H1 (cell line): ENCODE data around the gene OPN1MW3. TPM values are rescaled to one million over a fixed set of nuclear protein-coding genes. Genes with fewer than 3 reads are reported as not detected.

Source experiments
- CTCF ChIA-PET: fragments of 300-600 bp; sonication (Branson Sonifier 250); formaldehyde crosslinking; loops from one replicate; lab custom pipeline; 2021; ENCODE audit not compliant: partially characterized antibody; lab: Charles Lee
- POLR2A ChIA-PET: fragments of 300-600 bp; sonication (Branson Sonifier 250); formaldehyde crosslinking; loops from one replicate; lab custom pipeline; 2021; ENCODE audit warnings: inconsistent platforms; ENCODE audit not compliant: partially characterized antibody; lab: Charles Lee
- DNase-seq, 2 experiments: peaks; one replicate each; pipeline versions ENCODE4 v3.0.0 to v3.0.0-alpha.2; 2010 to 2022; ENCODE audit warnings: low spot score in 2 of 2, low read depth in 1 of 2, mixed read lengths in 1 of 2
- FAIRE-seq: peaks from 2 replicates; lab custom pipeline; 2011; peaks lifted over from hg19 to GRCh38; lab: Jason Lieb, UNC
- H2AFZ ChIP-seq: 2 replicates; pipeline ENCODE4 v1.8.1; 2012; ENCODE audit warnings: low read length, inconsistent platforms
- H2AK5ac ChIP-seq: 2 replicates; pipeline ENCODE4 v1.6.1; 2013; ENCODE audit warnings: low read depth, low read length
- H2BK120ac ChIP-seq: replicated peaks from 2 replicates; pipeline ENCODE3; 2013; ENCODE audit warnings: low read depth, low read length, inconsistent platforms
- H2BK12ac ChIP-seq: 2 replicates; pipeline ENCODE4 v1.6.1; 2013; ENCODE audit warnings: low read depth, low read length
- H2BK15ac ChIP-seq: 2 replicates; pipeline ENCODE4 v1.6.1; 2013; ENCODE audit warnings: low read length
- H2BK20ac ChIP-seq: 2 replicates; pipeline ENCODE4 v1.6.1; 2013; ENCODE audit warnings: low read length
- H2BK5ac ChIP-seq: 2 replicates; pipeline ENCODE4 v1.6.1; 2013; ENCODE audit warnings: low read depth, low read length
- H3K14ac ChIP-seq: 2 replicates; pipeline ENCODE4 v1.6.1; 2013; ENCODE audit warnings: inconsistent platforms; ENCODE audit not compliant: insufficient read length
- H3K18ac ChIP-seq: 2 replicates; pipeline ENCODE4 v1.6.1; 2013; ENCODE audit warnings: low read length; ENCODE audit errors: extremely low read depth
- H3K23ac ChIP-seq: 2 replicates; pipeline ENCODE4 v1.6.1; 2013; ENCODE audit warnings: inconsistent platforms; ENCODE audit not compliant: insufficient read length
- H3K23me2 ChIP-seq: 2 replicates; pipeline ENCODE4 v1.6.1; 2013; ENCODE audit warnings: low read depth, low read length
- H3K27ac ChIP-seq: 2 replicates; pipeline ENCODE4 v1.6.1; 2011; ENCODE audit warnings: low read depth, low read length, inconsistent platforms
- H3K27me3 ChIP-seq, 4 experiments: replicated peaks in 1 of 4; 1 replicate in 1 of 4; 2 replicates in 3 of 4; pipeline versions ENCODE4 v1.6.1 to v1.8.1; 2011 to 2013; ENCODE audit warnings: low read length in 3 of 4, mild to moderate bottlenecking in 3 of 4, inconsistent platforms in 2 of 4, mixed read lengths in 2 of 4, moderate library complexity in 1 of 4; ENCODE audit not compliant: control insufficient read depth in 3 of 4, insufficient read depth in 3 of 4; ENCODE audit errors: extremely low read depth in 1 of 4
- H3K36me3 ChIP-seq, 4 experiments: 2 replicates each; pipeline versions ENCODE4 v1.6.1 to v1.8.1; 2011 to 2013; ENCODE audit warnings: mild to moderate bottlenecking in 4 of 4, low read length in 3 of 4, moderate library complexity in 2 of 4, control low read depth in 1 of 4, inconsistent platforms in 1 of 4; ENCODE audit not compliant: insufficient read depth in 4 of 4, control insufficient read depth in 2 of 4
- H3K4ac ChIP-seq: replicated peaks from 2 replicates; pipeline ENCODE3; 2013; ENCODE audit warnings: low read length, low read depth, mixed read lengths, inconsistent platforms; ENCODE audit not compliant: insufficient read length
- H3K4me1 ChIP-seq, 4 experiments: replicated peaks in 1 of 4; 1 replicate in 1 of 4; 2 replicates in 3 of 4; pipeline versions ENCODE4 v1.6.1 to v1.8.1; 2011 to 2013; ENCODE audit warnings: low read length in 3 of 4, inconsistent platforms in 2 of 4, mixed read lengths in 1 of 4; ENCODE audit not compliant: insufficient read depth in 4 of 4, control insufficient read depth in 3 of 4
- H3K4me2 ChIP-seq, 2 experiments: 2 replicates each; pipeline versions ENCODE4 v1.6.1 to v1.8.1; 2011 to 2013; ENCODE audit warnings: low read depth in 2 of 2, low read length in 2 of 2, control low read depth in 1 of 2, inconsistent platforms in 1 of 2, mild to moderate bottlenecking in 1 of 2; ENCODE audit not compliant: insufficient read depth in 1 of 2
- H3K4me3 ChIP-seq, 4 experiments: fragments of 200-600, 300-600 bp in 1 of 4; sonication (generic), shearing (Covaris generic), sonication (Bioruptor Twin) in 1 of 4; 2 replicates each; pipeline versions ENCODE4 v1.5.1 to v1.8.1; 2011 to 2016; ENCODE audit warnings: low read length in 4 of 4, low read depth in 3 of 4, control low read depth in 2 of 4, inconsistent platforms in 2 of 4, mild to moderate bottlenecking in 2 of 4, mixed read lengths in 1 of 4, moderate library complexity in 1 of 4; ENCODE audit not compliant: insufficient read depth in 2 of 4; ENCODE audit errors: extremely low read depth in 1 of 4
- H3K56ac ChIP-seq: replicated peaks from 2 replicates; pipeline ENCODE3; 2013; ENCODE audit warnings: low read depth, mild to moderate bottlenecking, mixed read lengths, low read length, inconsistent platforms; ENCODE audit not compliant: insufficient read length
- H3K79me1 ChIP-seq: 2 replicates; pipeline ENCODE4 v1.6.1; 2013; ENCODE audit warnings: low read depth, low read length, control low read depth
- H3K79me2 ChIP-seq, 2 experiments: 2 replicates each; pipeline versions ENCODE4 v1.6.1 to v1.8.1; 2012 to 2013; ENCODE audit warnings: low read length in 2 of 2, mild to moderate bottlenecking in 2 of 2, inconsistent platforms in 1 of 2; ENCODE audit not compliant: insufficient read depth in 2 of 2, control insufficient read depth in 1 of 2
- H3K9ac ChIP-seq, 4 experiments: replicated peaks in 1 of 4; 1 replicate in 1 of 4; 2 replicates in 3 of 4; pipeline versions ENCODE4 v1.6.1 to v1.8.1; 2011 to 2013; ENCODE audit warnings: low read depth in 3 of 4, low read length in 3 of 4, control low read depth in 2 of 4, mild to moderate bottlenecking in 2 of 4, moderate library complexity in 2 of 4, inconsistent platforms in 1 of 4; ENCODE audit errors: extremely low read depth in 1 of 4
- H3K9me3 ChIP-seq, 2 experiments: 2 replicates each; pipeline versions ENCODE4 v1.6.1 to v1.8.1; 2012 to 2013; ENCODE audit warnings: mild to moderate bottlenecking in 2 of 2, moderate library complexity in 2 of 2, control low read depth in 1 of 2, inconsistent platforms in 1 of 2, low read depth in 1 of 2, low read length in 1 of 2, mixed read lengths in 1 of 2; ENCODE audit not compliant: insufficient read depth in 2 of 2
- H4K20me1 ChIP-seq, 2 experiments: replicated peaks in 1 of 2; 2 replicates each; pipeline versions ENCODE3 to v1.8.1; 2011 to 2013; ENCODE audit warnings: inconsistent platforms in 2 of 2, low read length in 2 of 2, mild to moderate bottlenecking in 1 of 2; ENCODE audit not compliant: insufficient read depth in 2 of 2, control insufficient read depth in 1 of 2
- H4K5ac ChIP-seq: 2 replicates; pipeline ENCODE4 v1.6.1; 2013; ENCODE audit warnings: low read length, low read depth, mixed read lengths, inconsistent platforms; ENCODE audit not compliant: insufficient read length
- H4K8ac ChIP-seq: 2 replicates; pipeline ENCODE4 v1.8.0; 2013; ENCODE audit warnings: mild to moderate bottlenecking, moderate library complexity, low read length, inconsistent platforms; ENCODE audit not compliant: insufficient read depth; ENCODE audit errors: extremely low read depth
- H4K91ac ChIP-seq: replicated peaks from 2 replicates; pipeline ENCODE3; 2013; ENCODE audit warnings: low read length, mixed read lengths, inconsistent platforms; ENCODE audit not compliant: insufficient read length
- ATF3 ChIP-seq: IDR thresholded peaks from 2 replicates; pipeline ENCODE4 v1.6.1; 2011; ENCODE audit warnings: low read depth, mild to moderate bottlenecking, low read length; ENCODE audit not compliant: insufficient read depth
- BCL11A ChIP-seq, 2 experiments: IDR thresholded peaks; one replicate each; pipeline ENCODE4 v1.6.1; 2011; ENCODE audit warnings: low read depth in 2 of 2, low read length in 2 of 2, mild to moderate bottlenecking in 2 of 2
- BRCA1 ChIP-seq: IDR thresholded peaks from 2 replicates; pipeline ENCODE4 v1.6.1; 2012; ENCODE audit warnings: low read depth, low read length, improper control_type of control experiment
- CBX8 ChIP-seq: fragments of 300-800, 300-1000 bp; sonication (generic); IDR thresholded peaks from 2 replicates; pipeline ENCODE4 v1.7.1; 2016; ENCODE audit warnings: low read depth, low read length, borderline replicate concordance
- CEBPB ChIP-seq: IDR thresholded peaks from 2 replicates; pipeline ENCODE4 v1.6.1; 2012; ENCODE audit warnings: low read depth, low read length
- CHD2 ChIP-seq: IDR thresholded peaks from 2 replicates; pipeline ENCODE4 v1.6.1; 2012; ENCODE audit warnings: low read length, improper control_type of control experiment
- GABPA ChIP-seq: IDR thresholded peaks from 2 replicates; pipeline ENCODE4 v1.6.1; 2011; ENCODE audit warnings: mild to moderate bottlenecking, low read length, moderate library complexity, borderline replicate concordance; ENCODE audit not compliant: insufficient read depth
- JUND ChIP-seq: IDR thresholded peaks from 2 replicates; pipeline ENCODE4 v1.6.1; 2011; ENCODE audit warnings: mild to moderate bottlenecking, improper control_type of control experiment, low read length
- NANOG ChIP-seq: IDR thresholded peaks from 2 replicates; pipeline ENCODE4 v1.6.1; 2011; ENCODE audit warnings: low read length, low read depth, mild to moderate bottlenecking, inconsistent platforms; ENCODE audit not compliant: insufficient read depth, poor library complexity, severe bottlenecking
- NRF1 ChIP-seq: IDR thresholded peaks from 2 replicates; pipeline ENCODE4 v1.6.1; 2011; ENCODE audit warnings: mild to moderate bottlenecking, low read depth, low read length, improper control_type of control experiment
- SIN3A ChIP-seq, 2 experiments: IDR thresholded peaks in 1 of 2; conservative IDR thresholded peaks in 1 of 2; 2 replicates each; pipeline ENCODE4 v1.6.1; 2011 to 2012; ENCODE audit warnings: low read length in 2 of 2, improper control_type of control experiment in 1 of 2, low read depth in 1 of 2, mild to moderate bottlenecking in 1 of 2
- SIRT6 ChIP-seq: IDR thresholded peaks from one replicate; pipeline ENCODE4 v1.7.1; 2012; ENCODE audit warnings: low read length, inconsistent platforms
- SIX5 ChIP-seq: IDR thresholded peaks from 2 replicates; pipeline ENCODE4 v1.6.1; 2011; ENCODE audit warnings: mild to moderate bottlenecking, low read depth, low read length
- TCF12 ChIP-seq: IDR thresholded peaks from 2 replicates; pipeline ENCODE4 v1.6.1; 2011; ENCODE audit warnings: low read depth, mild to moderate bottlenecking, low read length
- WGBS, 2 experiments: shearing (Covaris generic) in 1 of 2; methylation state at CpG; one replicate each; pipeline versions ENCODE4 v1.1.6 to v1.1.7; 2013 to 2015; ENCODE audit warnings: low lambda C conversion rate in 2 of 2, mixed read lengths in 2 of 2, inconsistent platforms in 1 of 2, low coverage in 1 of 2, missing lambda C conversion rate in 1 of 2; ENCODE audit not compliant: insufficient replicate concordance in 2 of 2, insufficient coverage in 1 of 2, insufficient read length in 1 of 2; ENCODE audit errors: extremely low coverage in 1 of 2, missing lambda C conversion rate in 1 of 2; 5-methylcytosine and 5-hydroxymethylcytosine counted together
- polyA plus RNA-seq, 7 experiments: library from polyadenylated mRNA; depleted of rRNA in 3 of 7; stranded (reverse) in 5 of 7; unstranded in 2 of 7; fragments of >200 nt in 5 of 7; fragments of 200-250 nt in 2 of 7; gene quantifications; 1 replicate in 5 of 7; 2 replicates in 1 of 7; 4 replicates in 1 of 7; pipeline versions ENCODE4 v1.2.1 to v1.2.3, GENCODE V29; 2011 to 2013; ENCODE audit warnings: missing spikeins in 2 of 7, mixed read lengths in 2 of 7
- total RNA-seq: library from RNA; stranded (reverse); fragmentation: NEBNext Ultra II Directional; extraction: Animal tissue kit (Norgen Biotek cat#: 25700); gene quantifications from 2 replicates; pipeline ENCODE4 v1.2.1, GENCODE V29; 2021

OPN1MW3 gene
- total and polyA plus RNA-seq, 2 of the 8 experiments (the other 6 are each of a cell fraction or from before 2014, with no cell fraction given), result not detected

GRCh38 chrX:154305541-154306205, 48.3 kb downstream of the OPN1MW3 start:
- H3K14ac ChIP-seq, result no peak overlapping the region
- H2BK5ac ChIP-seq, result no peak overlapping the region
- H3K79me2 ChIP-seq, result no peaks in the 10 kb centered on the region
- ChIA-PET POLR2A (no interaction called here), CTCF (interaction anchor here (0.6 to 0.8 kb wide), 2 partner anchors 10 to 12 kb away, joined by 3 read pairs; no protein-coding TSS in a partner anchor)
- no peak overlapping the region for H2BK12ac ChIP-seq
- H3K9ac ChIP-seq, result no peak overlapping the region
- no peaks in the 10 kb centered on the region for H3K27me3 ChIP-seq
- H3K36me3 ChIP-seq, result no peaks in the 10 kb centered on the region
- H2AFZ ChIP-seq, result no peak overlapping the region
- peaks cover 0 to 3% (median 0%) of the 10 kb centered on the region in 4 experiments; a peak in 1 of 7 replicates for H3K4me1 ChIP-seq
- no peak overlapping the region for H3K27ac ChIP-seq
- H2BK20ac ChIP-seq, result no peak overlapping the region
- TF ChIP-seq JUND (no peak), TCF12 (no peak), GABPA (no peak), SIRT6 (no peak), CBX8 (no peak), ATF3 (no peak), BRCA1 (no peak), NRF1 (no peak), CEBPB (no peak), BCL11A (IDR thresholded peaks at IDR 0.05; ENCODE audit: low read depth in 2 of 2, low read length in 2 of 2) (no peak), SIN3A (conservative IDR thresholded peaks at IDR 0.05 in 1 of 2, IDR thresholded peaks at IDR 0.05 in 1 of 2; ENCODE audit: low read depth in 1 of 2, low read length in 2 of 2) (no peak), SIX5 (no peak), NANOG (no peak), CHD2 (no peak)
- 96% methylated on average over 10 of the region's 11 CpGs; no CpG with 5 or more reads in 1 of the 2 experiments for WGBS, 2 experiments
- H2BK15ac ChIP-seq, result no peak overlapping the region
- no peak overlapping the region for H3K4ac ChIP-seq
- H2AK5ac ChIP-seq, result no peak overlapping the region
- H4K8ac ChIP-seq, result no peak overlapping the region
- no peak overlapping the region for H3K4me3 ChIP-seq
- H3K4me2 ChIP-seq, result no peak overlapping the region
- H2BK120ac ChIP-seq, result no peak overlapping the region
- no peak overlapping the region for H4K5ac ChIP-seq
- H3K18ac ChIP-seq, result no peak overlapping the region
- no peaks in the 10 kb centered on the region for H3K23me2 ChIP-seq
- no peaks in the 10 kb centered on the region for H3K79me1 ChIP-seq
- no peaks in the 10 kb centered on the region for H3K9me3 ChIP-seq
- H3K23ac ChIP-seq, result no peak overlapping the region
- peak; percentile 36 for FAIRE-seq
- no peak overlapping the region for H3K56ac ChIP-seq
- no peak for DNase-seq
- no peaks in the 10 kb centered on the region for H4K20me1 ChIP-seq
- H4K91ac ChIP-seq, result no peak overlapping the region
